BLaER1 (cell line): ENCODE results near the gene AUTS2.

Experiments used
- H3K27ac ChIP-seq: shearing (Covaris generic); formaldehyde crosslinking; 2 replicates; pipeline ENCODE4 v1.8.1; 2022
- H3K27me3 ChIP-seq: shearing (Covaris generic); formaldehyde crosslinking; 2 replicates; pipeline ENCODE4 v1.8.1; 2022
- H3K36me3 ChIP-seq: shearing (Covaris generic); formaldehyde crosslinking; 2 replicates; pipeline ENCODE4 v1.8.1; 2022
- H3K4me1 ChIP-seq: shearing (Covaris generic); formaldehyde crosslinking; 2 replicates; pipeline ENCODE4 v1.8.1; 2022
- H3K4me2 ChIP-seq: shearing (Covaris generic); formaldehyde crosslinking; 2 replicates; pipeline ENCODE4 v1.8.1; 2022
- H3K4me3 ChIP-seq: shearing (Covaris generic); formaldehyde crosslinking; 2 replicates; pipeline ENCODE4 v1.8.1; 2022
- H3K9ac ChIP-seq: shearing (Covaris generic); formaldehyde crosslinking; 2 replicates; pipeline ENCODE4 v1.8.1; 2022
- H3K9me3 ChIP-seq: shearing (Covaris generic); formaldehyde crosslinking; 2 replicates; pipeline ENCODE4 v1.8.1; 2022
- H4K20me1 ChIP-seq: shearing (Covaris generic); formaldehyde crosslinking; 2 replicates; pipeline ENCODE4 v1.8.1; 2022
- Cebpa-rat ChIP-seq: shearing (Covaris generic); IDR thresholded peaks from 2 replicates; pipeline ENCODE4 v1.8.1; 2022

AUTS2 gene

DNA sequence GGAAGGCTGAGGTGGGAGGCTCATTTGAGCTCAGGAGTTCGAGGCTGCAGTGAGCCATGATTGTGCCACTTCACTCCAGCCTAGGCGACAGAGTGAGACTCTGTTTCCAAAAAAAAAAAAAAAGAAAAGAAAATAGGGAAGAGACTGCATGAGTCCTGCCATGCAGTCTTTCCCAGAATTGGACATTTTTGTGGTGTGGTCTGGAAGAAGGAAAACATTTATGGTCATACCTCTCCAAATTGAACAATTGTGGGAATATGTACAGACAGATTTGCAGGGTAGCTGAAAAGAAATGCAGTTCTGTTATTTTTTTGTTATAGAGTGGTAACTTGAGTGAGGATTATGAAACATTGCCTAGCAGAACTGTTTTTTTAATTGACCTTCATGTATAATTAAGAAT is 198.1 kb downstream of the AUTS2 start:
- H3K36me3 ChIP-seq = no peaks in the 10 kb centered on the region
- H3K4me1 ChIP-seq = peaks cover 58% of the 10 kb centered on the region
- H3K4me2 ChIP-seq = no peak overlapping the region
- no peaks in the 10 kb centered on the region for H3K27me3 ChIP-seq
- no peak overlapping the region for H3K9ac ChIP-seq
- no peak overlapping the region for H3K4me3 ChIP-seq
- no peaks in the 10 kb centered on the region for H3K9me3 ChIP-seq
- H3K27ac ChIP-seq = no peak overlapping the region
- TF ChIP-seq Cebpa-rat = no peak
- peaks cover 99% of the 10 kb centered on the region for H4K20me1 ChIP-seq

DNA sequence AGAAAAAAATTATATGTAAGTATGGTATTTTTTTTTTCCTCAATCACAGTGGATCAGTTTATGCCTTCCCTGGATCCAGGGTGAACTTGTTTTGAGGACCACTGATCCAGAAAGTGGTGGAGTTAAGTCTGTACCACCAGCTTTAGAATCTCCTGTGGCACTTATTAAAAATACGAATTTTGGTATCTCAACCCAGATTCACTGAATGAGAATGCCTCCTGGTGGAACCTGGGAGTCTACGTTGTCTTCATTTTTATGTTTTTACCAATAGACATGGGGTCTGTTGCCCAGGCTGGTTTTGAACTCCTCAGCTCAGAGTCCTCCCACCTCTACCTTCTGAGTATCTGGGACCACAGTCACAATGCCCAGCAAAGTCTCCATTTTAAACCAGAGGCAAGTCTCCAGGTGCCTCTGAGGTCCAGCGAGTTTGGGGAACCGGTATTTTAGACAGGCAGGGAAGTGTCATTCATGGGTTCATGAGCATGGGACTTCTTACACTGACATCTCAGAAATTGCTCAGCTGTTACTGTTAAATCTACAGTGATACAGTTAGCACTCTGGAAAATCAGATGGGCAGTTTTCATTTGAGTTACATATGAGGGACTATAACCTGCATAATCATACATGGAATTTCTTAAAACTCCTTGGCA is 200.9 kb downstream of the AUTS2 start:
- TF ChIP-seq Cebpa-rat = no peak
- Histone ChIP-seq H3K4me2 (peak overlapping the region; percentile 43), H3K4me1 (peaks cover 86% of the 10 kb centered on the region), H3K4me3 (no peak overlapping the region), H4K20me1 (peaks cover 99% of the 10 kb centered on the region), H3K9ac (no peak overlapping the region), H3K36me3 (peaks cover under 1% of the 10 kb centered on the region; the same call in 1 of the 2 replicates), H3K27me3 (no peaks in the 10 kb centered on the region), H3K27ac (no peak overlapping the region), H3K9me3 (no peaks in the 10 kb centered on the region)

- Histone ChIP-seq H3K27ac (no peak overlapping the region), H3K9me3 (no peaks in the 10 kb centered on the region), H3K4me3 (no peak overlapping the region), H3K36me3 (peaks cover 5% of the 10 kb centered on the region; the same call in 1 of the 2 replicates), H3K4me2 (no peak overlapping the region), H4K20me1 (peaks cover 99% of the 10 kb centered on the region), H3K9ac (no peak overlapping the region), H3K27me3 (no peaks in the 10 kb centered on the region), H3K4me1 (peaks cover 94% of the 10 kb centered on the region)
- no peak for TF ChIP-seq Cebpa-rat
Measured at GRCh38 chr7:69799990-69800389, 201.7 kb downstream of the AUTS2 start.

DNA sequence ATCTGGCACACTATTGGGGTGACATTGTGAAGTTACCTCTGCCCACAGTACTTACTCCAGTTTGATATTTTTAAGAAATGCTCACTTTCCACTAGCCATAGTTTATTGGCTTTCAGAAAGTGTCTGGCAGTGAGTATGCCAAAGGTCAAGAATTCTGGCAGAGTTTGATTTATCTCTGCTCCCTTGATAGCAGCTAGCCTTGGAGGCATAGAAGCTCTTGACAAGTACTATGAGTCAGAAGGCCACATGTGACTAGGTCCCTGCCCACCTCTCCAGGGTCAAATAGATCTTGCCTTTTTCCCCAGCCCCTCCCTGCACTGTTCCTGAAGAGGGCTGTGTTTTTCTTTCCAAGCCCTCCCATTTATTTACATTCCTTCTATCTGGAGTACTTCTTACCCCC is 202.2 kb downstream of the AUTS2 start:
- no peak overlapping the region for H3K4me2 ChIP-seq
- no peak for TF ChIP-seq Cebpa-rat
- no peak overlapping the region for H3K9ac ChIP-seq
- no peaks in the 10 kb centered on the region for H3K9me3 ChIP-seq
- peaks cover 90% of the 10 kb centered on the region for H3K4me1 ChIP-seq
- H3K36me3 ChIP-seq = peaks cover 5% of the 10 kb centered on the region; the same call in 1 of the 2 replicates
- no peaks in the 10 kb centered on the region for H3K27me3 ChIP-seq
- peaks cover 99% of the 10 kb centered on the region for H4K20me1 ChIP-seq
- no peak overlapping the region for H3K4me3 ChIP-seq
- H3K27ac ChIP-seq = no peak overlapping the region

DNA sequence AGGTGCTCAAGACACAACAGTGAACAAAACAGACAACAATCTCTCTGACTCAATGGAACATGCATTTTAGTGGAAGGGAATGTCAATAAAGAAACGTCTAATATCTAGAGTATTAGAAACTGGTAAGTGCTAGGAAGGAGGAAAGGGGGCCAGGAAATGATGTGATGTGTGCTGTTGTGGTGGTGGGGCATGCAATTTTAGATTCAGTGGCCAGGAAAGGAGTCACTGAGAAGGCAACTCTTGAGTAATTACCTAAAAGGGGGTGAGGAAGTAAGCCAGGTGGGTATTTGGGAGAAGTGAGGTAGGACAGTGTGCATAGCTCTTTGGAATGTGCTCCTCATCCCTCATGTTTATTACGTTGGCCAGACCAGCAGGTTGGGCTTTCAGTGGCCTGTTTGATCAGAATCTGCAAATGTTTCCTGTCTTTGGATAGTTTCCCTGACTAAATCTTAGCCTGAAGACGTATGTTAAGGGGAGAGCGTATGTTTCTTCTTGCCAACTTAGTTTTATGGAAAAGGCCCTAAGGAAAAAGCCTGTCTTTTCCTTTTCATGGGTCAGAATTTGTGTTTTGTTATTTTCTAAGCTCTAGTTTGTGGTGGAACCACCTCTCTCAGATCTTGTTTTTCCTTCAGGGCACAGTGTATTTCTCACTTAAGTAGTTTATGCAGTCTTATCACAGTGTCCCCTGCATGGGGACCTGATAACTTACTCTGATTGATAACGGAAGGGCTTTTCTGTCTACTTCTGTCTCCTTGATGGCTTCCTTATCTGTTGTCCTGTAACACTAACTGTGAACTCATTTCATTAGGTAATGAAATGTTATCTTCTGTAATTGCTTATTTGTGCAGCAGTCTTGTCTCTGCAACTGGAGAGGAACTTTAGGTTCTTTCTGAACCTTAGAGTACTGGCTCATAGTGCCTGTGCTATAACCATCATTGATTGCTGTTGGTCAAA is 203.7 kb downstream of the AUTS2 start:
- Histone ChIP-seq H3K36me3 (peaks cover 9% of the 10 kb centered on the region), H4K20me1 (peaks cover 99% of the 10 kb centered on the region), H3K9me3 (no peaks in the 10 kb centered on the region), H3K4me1 (peaks cover 78% of the 10 kb centered on the region), H3K4me2 (0 out of 2 replicates have a peak overlapping the region, but pooled peaks have one; percentile 12), H3K27me3 (no peaks in the 10 kb centered on the region), H3K4me3 (no peak overlapping the region), H3K27ac (no peak overlapping the region), H3K9ac (no peak overlapping the region)
- TF ChIP-seq Cebpa-rat = no peak

DNA sequence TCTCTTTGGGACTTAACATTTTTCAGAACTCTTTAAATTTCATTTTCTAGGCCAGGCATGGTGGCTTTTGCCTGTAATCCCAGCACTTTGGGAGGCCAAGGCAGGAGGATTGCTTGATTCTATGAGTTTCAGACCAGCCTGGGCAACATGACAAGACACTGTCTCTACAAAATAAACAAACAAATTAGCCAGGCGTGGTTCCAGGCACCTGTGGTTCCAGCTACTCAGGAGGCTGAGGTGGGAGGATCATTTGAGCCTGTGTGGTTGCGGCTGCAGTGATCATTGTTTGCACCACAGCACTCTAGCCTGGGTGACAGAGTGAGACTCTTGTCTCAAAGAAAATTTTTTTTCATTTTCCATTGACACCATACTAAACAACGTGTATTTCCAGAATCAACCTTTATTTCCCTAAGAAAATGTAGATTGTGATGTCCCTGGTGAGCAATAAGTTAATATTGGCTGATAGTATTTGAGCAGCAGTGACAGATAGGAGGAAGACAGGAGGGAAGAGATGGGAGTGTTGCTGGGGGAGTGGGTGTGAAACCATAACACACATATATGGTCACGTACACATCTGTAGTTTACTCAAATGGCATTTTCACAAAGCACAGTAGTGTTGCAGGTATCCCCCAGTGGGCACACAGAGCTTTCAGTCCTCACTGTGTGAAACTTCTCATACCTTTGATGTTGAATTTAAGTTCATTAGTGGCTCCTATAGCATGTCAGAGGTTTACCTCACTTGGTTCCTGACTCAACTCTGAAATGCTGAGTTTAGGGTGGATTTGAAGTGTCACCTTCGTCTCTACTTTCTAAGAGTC is 205.6 kb downstream of the AUTS2 start:
- Histone ChIP-seq H4K20me1 (peaks cover 92% of the 10 kb centered on the region), H3K36me3 (peaks cover 20% of the 10 kb centered on the region), H3K9ac (no peak overlapping the region), H3K27ac (no peak overlapping the region), H3K27me3 (no peaks in the 10 kb centered on the region), H3K9me3 (peaks cover 9% of the 10 kb centered on the region), H3K4me3 (no peak overlapping the region), H3K4me1 (peaks cover 59% of the 10 kb centered on the region), H3K4me2 (0 out of 2 replicates have a peak overlapping the region, but pooled peaks have one; percentile 8)
- no peak for TF ChIP-seq Cebpa-rat

- no peak overlapping the region for H3K27ac ChIP-seq
- H3K4me1 ChIP-seq = peaks cover 48% of the 10 kb centered on the region
Measured at GRCh38 chr7:69804962-69805361, 206.7 kb downstream of the AUTS2 start.

DNA sequence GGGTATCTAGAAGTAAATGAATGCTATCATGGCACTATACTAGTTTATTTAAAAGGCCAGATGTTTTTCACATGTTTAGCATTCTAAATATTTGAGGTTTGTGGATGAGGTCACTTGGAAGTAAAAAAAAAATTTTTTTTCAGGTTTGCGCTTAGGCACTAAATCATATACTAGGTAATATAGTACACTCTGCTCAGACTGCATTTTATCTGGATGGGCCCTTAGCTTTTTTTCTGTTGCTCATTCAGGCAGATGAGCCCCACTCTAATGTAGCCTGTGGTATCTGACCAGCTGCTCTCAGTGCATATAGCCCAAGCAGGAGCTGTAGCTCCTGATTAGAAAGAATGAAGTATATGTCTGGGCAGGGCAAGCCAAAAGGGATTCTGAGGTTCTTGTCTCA is 210.1 kb downstream of the AUTS2 start:
- H3K4me1 ChIP-seq = peaks cover 32% of the 10 kb centered on the region
- peaks cover 33% of the 10 kb centered on the region for H3K36me3 ChIP-seq
- no peaks in the 10 kb centered on the region for H3K27me3 ChIP-seq
- H3K4me2 ChIP-seq = no peak overlapping the region
- H3K9me3 ChIP-seq = peaks cover 10% of the 10 kb centered on the region
- no peak overlapping the region for H3K27ac ChIP-seq
- peaks cover 89% of the 10 kb centered on the region for H4K20me1 ChIP-seq
- no peak for TF ChIP-seq Cebpa-rat
- H3K4me3 ChIP-seq = no peak overlapping the region
- no peak overlapping the region for H3K9ac ChIP-seq

More at GRCh38 chr7:69804962-69805361, 206.7 kb downstream of the AUTS2 start:
- Histone ChIP-seq H3K4me3 (no peak overlapping the region), H3K27me3 (no peaks in the 10 kb centered on the region), H3K36me3 (peaks cover 23% of the 10 kb centered on the region), H3K9ac (no peak overlapping the region), H3K9me3 (peaks cover 10% of the 10 kb centered on the region), H4K20me1 (peaks cover 90% of the 10 kb centered on the region), H3K4me2 (no peak overlapping the region)
- TF ChIP-seq Cebpa-rat = no peak

- Histone ChIP-seq H3K27me3 (no peaks in the 10 kb centered on the region), H4K20me1 (peaks cover 89% of the 10 kb centered on the region), H3K36me3 (peaks cover 24% of the 10 kb centered on the region), H3K4me1 (peaks cover 32% of the 10 kb centered on the region), H3K4me2 (no peak overlapping the region), H3K9ac (no peak overlapping the region), H3K27ac (no peak overlapping the region), H3K9me3 (peaks cover 10% of the 10 kb centered on the region), H3K4me3 (no peak overlapping the region)
- TF ChIP-seq Cebpa-rat = no peak
Measured at GRCh38 chr7:69811476-69812308, 213.4 kb downstream of the AUTS2 start.
